Vagina (tissue), 2 donors: ENCODE measurements around the gene HDAC10. TPM values are rescaled to one million over a fixed set of nuclear protein-coding genes. Genes with fewer than 3 reads are reported as not detected.

Experiments used
- DNase-seq, 2 donors: peaks; one replicate each; pipeline ENCODE4 v3.0.0-alpha.2; 2017; ENCODE audit errors: extremely low spot score in 2 of 2
- H3K27ac ChIP-seq: fragments of 200-600 bp; sonication (generic); one replicate; pipeline ENCODE4 v1.5.1; 2019
- H3K27me3 ChIP-seq: fragments of 200-600 bp; sonication (generic); one replicate; pipeline ENCODE4 v1.5.1; 2019
- H3K36me3 ChIP-seq, 2 donors: fragments of 200-600 bp; sonication (generic); one replicate each; pipeline ENCODE4 v1.5.1; 2017 to 2019
- H3K4me1 ChIP-seq: fragments of 200-600 bp; sonication (generic); one replicate; pipeline ENCODE4 v1.5.1; 2019
- H3K4me3 ChIP-seq, 2 donors: fragments of 200-600 bp; sonication (generic); 1 replicate in 1 of 2; 2 replicates in 1 of 2; pipeline ENCODE4 v1.5.1; 2016 to 2019
- H3K9me3 ChIP-seq: fragments of 200-600 bp; sonication (generic); one replicate; pipeline ENCODE4 v1.5.1; 2019
- CTCF ChIP-seq, 3 experiments: fragments of 450-650 bp in 2 of 3; fragments of 200-600 bp in 1 of 3; sonication (generic) in 1 of 3; IDR thresholded peaks; one replicate each; pipeline ENCODE4 v1.5.1; 2017 to 2019; ENCODE audit warnings: antibody characterized with exemption in 3 of 3, mild to moderate bottlenecking in 2 of 3, moderate library complexity in 2 of 3
- POLR2A ChIP-seq, 2 donors: fragments of 450-650 bp; IDR thresholded peaks; one replicate each; pipeline ENCODE4 v1.6.1; 2017; ENCODE audit warnings: antibody characterized with exemption in 2 of 2, mild to moderate bottlenecking in 2 of 2, moderate library complexity in 2 of 2
- POLR2AphosphoS5 ChIP-seq, 2 donors: sonication (generic); formaldehyde crosslinking; IDR thresholded peaks; one replicate each; pipeline ENCODE4 v1.9.0; 2017; ENCODE audit warnings: antibody characterized with exemption in 2 of 2, mild to moderate bottlenecking in 2 of 2, low read depth in 1 of 2; ENCODE audit not compliant: insufficient read depth in 1 of 2
- intact Hi-C: fragments of 100-400 bp; cut with DNase I; formaldehyde crosslinking; loops from one replicate; pipeline ENCODE4 v1.15.1; 2023
- total RNA-seq: library from RNA; depleted of rRNA; stranded (reverse); fragments of >200 nt; gene quantifications from one replicate; pipeline ENCODE4 v1.2.3, GENCODE V29; 2016

The HDAC10 gene
- total RNA-seq, 1 donor from 2014 or later: 29.2 TPM

DNA sequence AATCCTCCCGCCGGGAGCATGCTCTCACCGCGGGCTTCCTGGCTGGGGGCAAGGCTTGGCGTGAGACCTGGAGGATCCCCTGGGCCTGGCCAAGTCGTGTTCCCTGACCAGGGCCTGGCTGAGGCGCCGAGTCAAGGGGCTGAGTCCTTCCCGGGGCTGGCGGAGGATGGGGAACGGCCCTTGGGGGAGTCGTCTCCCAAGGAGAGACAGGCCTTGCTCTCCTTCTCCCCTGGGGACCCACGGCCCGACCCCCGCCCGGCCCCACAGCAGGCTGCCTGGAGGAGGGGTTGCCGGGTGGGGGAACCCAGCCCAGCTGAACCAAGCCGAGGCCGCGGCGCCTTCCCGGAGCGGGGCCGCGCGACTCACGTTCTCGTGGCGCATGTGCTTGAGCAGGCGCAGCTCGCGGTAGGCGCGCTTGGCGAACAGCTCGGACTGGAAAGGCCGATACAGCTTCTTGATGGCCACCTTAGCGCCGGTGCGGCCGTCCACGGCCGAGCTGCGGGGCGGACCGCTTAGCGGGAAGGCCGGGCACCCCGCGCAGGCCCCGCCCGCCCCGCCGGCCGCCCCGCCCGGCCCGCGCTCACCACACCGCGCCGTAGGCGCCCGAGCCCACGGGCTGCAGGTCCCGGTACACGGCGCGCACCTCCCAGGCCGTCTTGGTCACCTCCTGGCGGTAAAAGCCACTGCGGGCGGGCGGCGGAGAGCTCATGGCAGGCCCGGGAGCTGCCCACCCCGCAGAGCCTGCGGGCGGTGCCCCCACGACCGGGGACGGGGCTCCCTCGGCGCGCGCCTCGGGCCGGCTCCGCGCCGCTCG, 9.9 kb upstream of the HDAC10 start:
- no peak for DNase-seq
- H3K27ac ChIP-seq: peak overlapping the region; percentile 44
- H3K27me3 ChIP-seq: no peaks in the 10 kb centered on the region

GRCh38 chr22:50260434-50260800, 9.4 kb upstream of the HDAC10 start:
- Histone ChIP-seq H3K36me3 (no peaks in the 10 kb centered on the region), H3K4me3 (peak overlapping the region; percentile 49 to 70), H3K9me3 (no peaks in the 10 kb centered on the region), H3K4me1 (peaks cover 23% of the 10 kb centered on the region), H3K27ac (peak overlapping the region; percentile 44), H3K27me3 (no peaks in the 10 kb centered on the region)
- no peak for DNase-seq
- intact Hi-C loops: loop anchor here (10.0 kb wide), 1 partner anchor 264 kb away; the partner anchor contains the start of gene SCO2
- TF ChIP-seq POLR2AphosphoS5 (IDR thresholded peaks at IDR 0.05; ENCODE audit: insufficient read depth in 1 of 2, low read depth in 1 of 2) (no peak), CTCF (IDR thresholded peaks at IDR 0.05) (no peak), POLR2A (IDR thresholded peaks at IDR 0.05) (no peak)

More for the DNA sequence above, 9.9 kb upstream of the HDAC10 start:
- intact Hi-C loops: loop anchor here (10.0 kb wide), 1 partner anchor 264 kb away; the partner anchor contains the start of gene SCO2
- no peaks in the 10 kb centered on the region for H3K9me3 ChIP-seq
- no peaks in the 10 kb centered on the region for H3K36me3 ChIP-seq
- TF ChIP-seq CTCF (IDR thresholded peaks at IDR 0.05) (no peak), POLR2A (IDR thresholded peaks at IDR 0.05) (no peak), POLR2AphosphoS5 (IDR thresholded peaks at IDR 0.05; ENCODE audit: insufficient read depth in 1 of 2, low read depth in 1 of 2) (peak in 1 of 2 donors; percentile 30)
- H3K4me1 ChIP-seq: peaks cover 23% of the 10 kb centered on the region
- peak overlapping the region; percentile 49 to 70 for H3K4me3 ChIP-seq

GRCh38 chr22:50259302-50259701, 8.2 kb upstream of the HDAC10 start:
- DNase-seq: no peak
- intact Hi-C loops: no loop called here
- Histone ChIP-seq H3K9me3 (no peaks in the 10 kb centered on the region), H3K4me3 (no peak overlapping the region), H3K27ac (no peak overlapping the region), H3K27me3 (no peaks in the 10 kb centered on the region), H3K4me1 (peaks cover 23% of the 10 kb centered on the region), H3K36me3 (no peaks in the 10 kb centered on the region)
- TF ChIP-seq POLR2AphosphoS5 (IDR thresholded peaks at IDR 0.05; ENCODE audit: insufficient read depth in 1 of 2, low read depth in 1 of 2) (no peak), POLR2A (IDR thresholded peaks at IDR 0.05) (no peak), CTCF (IDR thresholded peaks at IDR 0.05) (no peak)

DNA sequence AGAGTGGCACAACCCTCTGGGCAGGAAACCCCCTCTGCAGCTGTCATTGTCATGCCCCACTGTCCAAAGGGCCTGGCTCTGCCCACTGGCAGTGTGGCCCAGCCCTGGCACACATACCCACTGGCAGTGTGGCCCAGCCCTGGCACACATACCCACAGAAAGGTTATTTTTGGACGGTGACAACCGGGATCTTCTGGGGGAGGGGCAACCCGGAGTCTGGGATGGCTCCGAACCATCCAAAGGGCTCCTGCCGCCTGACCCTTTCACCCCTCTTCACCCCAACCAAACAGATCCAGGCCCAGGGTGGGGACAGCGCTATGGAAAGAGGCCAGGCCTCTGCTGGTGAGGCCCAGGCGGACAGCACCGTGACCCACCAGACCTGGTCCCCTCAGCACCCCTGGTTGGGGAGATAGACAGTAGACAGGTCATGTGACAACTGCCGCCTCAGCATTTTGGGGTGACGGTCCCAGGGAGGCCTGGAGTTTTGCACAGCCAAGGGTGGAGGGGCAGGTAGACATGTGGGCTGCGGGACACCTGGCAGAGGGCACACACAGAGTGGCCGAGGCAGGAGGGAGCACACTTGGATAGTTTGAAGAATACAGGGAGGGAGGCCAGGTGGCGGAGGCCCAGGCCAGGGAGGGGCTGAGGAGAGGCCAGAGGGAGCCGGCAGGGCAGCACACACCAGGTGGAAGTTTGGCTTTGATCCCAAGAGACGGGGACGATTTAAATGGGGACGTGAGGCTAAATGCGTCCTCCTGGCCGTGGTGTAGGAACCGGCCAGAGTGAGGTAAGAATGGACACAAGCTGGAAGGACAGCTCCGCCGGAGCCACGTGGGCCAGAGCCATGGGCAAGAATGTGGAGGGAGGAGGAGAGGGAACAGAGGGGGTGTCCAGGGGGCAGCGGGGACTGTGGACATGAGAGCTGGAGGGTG, 7.6 kb upstream of the HDAC10 start:
- intact Hi-C loops: no loop called here

More for the DNA sequence above, 7.6 kb upstream of the HDAC10 start:
- TF ChIP-seq POLR2A (IDR thresholded peaks at IDR 0.05): no peak
- TF ChIP-seq POLR2AphosphoS5 (IDR thresholded peaks at IDR 0.05; ENCODE audit: insufficient read depth in 1 of 2, low read depth in 1 of 2): no peak
- TF ChIP-seq CTCF (IDR thresholded peaks at IDR 0.05): no peak
- Histone ChIP-seq H3K4me3 (no peak overlapping the region), H3K4me1 (peaks cover 23% of the 10 kb centered on the region), H3K36me3 (no peaks in the 10 kb centered on the region), H3K9me3 (no peaks in the 10 kb centered on the region), H3K27ac (no peak overlapping the region), H3K27me3 (no peaks in the 10 kb centered on the region)
- DNase-seq: no peak
